ENCODE results near the gene PTTG1. TPM values are rescaled to one million over a fixed set of nuclear protein-coding genes. Genes with fewer than 3 reads are reported as not detected.

The PTTG1 gene
- polyA plus RNA-seq, 1 of the 3 experiments (the other 2 are of a cell fraction), result 279 TPM

GRCh38 chr5:160466889-160467554, 45.4 kb downstream of the PTTG1 start:
- no peaks in the 10 kb centered on the region for H3K9me3 ChIP-seq
- H3K27ac ChIP-seq (ENCODE audit: low read depth in 2 of 2, low read length in 1 of 2), result peak overlapping the region in 1 of 2 experiments; percentile 54; a peak in 2 of 4 replicates
- no peak for DNase-seq
- H3K4me1 ChIP-seq (ENCODE audit: control insufficient read depth in 1 of 2, insufficient read depth in 2 of 2, low read depth in 1 of 2, low read length in 1 of 2), result peaks cover 0 to 21% of the 10 kb centered on the region in 2 experiments; a peak in 3 of 4 replicates
- peak overlapping the region; percentile 43; the same call in 1 of the 2 replicates for H3K4me2 ChIP-seq
- H3F3A ChIP-seq (replicated peaks; ENCODE audit: insufficient read depth), result peaks cover 14% of the 10 kb centered on the region
- no peaks in the 10 kb centered on the region for H4K20me1 ChIP-seq (ENCODE audit: insufficient read depth)
- H3K79me2 ChIP-seq (ENCODE audit: insufficient read depth), result no peaks in the 10 kb centered on the region
- peak overlapping the region; percentile 67 for H2AFZ ChIP-seq (ENCODE audit: low read depth)
- ChIA-PET POLR2A (no interaction called here), CTCF (interaction anchor here (1.0 to 4.3 kb wide), 4 partner anchors 15 to 480 kb away, joined by 3 to 29 read pairs (median 3); no protein-coding TSS in a partner anchor)
- H3K27me3 ChIP-seq (ENCODE audit: insufficient read depth), result no peaks in the 10 kb centered on the region
- no peaks in the 10 kb centered on the region for H3K36me3 ChIP-seq (replicated peaks in 1 of 2; ENCODE audit: control insufficient read depth in 1 of 2, insufficient read depth in 2 of 2, low read length in 1 of 2)
- H3K9ac ChIP-seq, result no peak overlapping the region; the same call in 1 of the 2 replicates
- no peaks in the 10 kb centered on the region for H3K9me2 ChIP-seq
- no peak overlapping the region for H3K4me3 ChIP-seq (ENCODE audit: low read depth in 2 of 2, low read length in 1 of 2)
- no peak for TF ChIP-seq MXI1 (IDR thresholded peaks at IDR 0.05; ENCODE audit: low read depth, low read length)
- TF ChIP-seq, protein P1, sequence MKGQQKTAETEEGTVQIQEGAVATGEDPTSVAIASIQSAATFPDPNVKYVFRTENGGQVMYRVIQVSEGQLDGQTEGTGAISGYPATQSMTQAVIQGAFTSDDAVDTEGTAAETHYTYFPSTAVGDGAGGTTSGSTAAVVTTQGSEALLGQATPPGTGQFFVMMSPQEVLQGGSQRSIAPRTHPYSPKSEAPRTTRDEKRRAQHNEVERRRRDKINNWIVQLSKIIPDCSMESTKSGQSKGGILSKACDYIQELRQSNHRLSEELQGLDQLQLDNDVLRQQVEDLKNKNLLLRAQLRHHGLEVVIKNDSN (IDR thresholded peaks at IDR 0.05; ENCODE audit: borderline replicate concordance, low read depth), result no peak
- no peak for TF ChIP-seq NRF1 (IDR thresholded peaks at IDR 0.05; ENCODE audit: low read depth, low read length)
- TF ChIP-seq CHD2 (IDR thresholded peaks at IDR 0.05; ENCODE audit: low read length, partially characterized antibody), result no peak
- WGBS (ENCODE audit: low lambda C conversion rate), result 74% methylated on average over 8 of the region's 9 CpGs

DNA sequence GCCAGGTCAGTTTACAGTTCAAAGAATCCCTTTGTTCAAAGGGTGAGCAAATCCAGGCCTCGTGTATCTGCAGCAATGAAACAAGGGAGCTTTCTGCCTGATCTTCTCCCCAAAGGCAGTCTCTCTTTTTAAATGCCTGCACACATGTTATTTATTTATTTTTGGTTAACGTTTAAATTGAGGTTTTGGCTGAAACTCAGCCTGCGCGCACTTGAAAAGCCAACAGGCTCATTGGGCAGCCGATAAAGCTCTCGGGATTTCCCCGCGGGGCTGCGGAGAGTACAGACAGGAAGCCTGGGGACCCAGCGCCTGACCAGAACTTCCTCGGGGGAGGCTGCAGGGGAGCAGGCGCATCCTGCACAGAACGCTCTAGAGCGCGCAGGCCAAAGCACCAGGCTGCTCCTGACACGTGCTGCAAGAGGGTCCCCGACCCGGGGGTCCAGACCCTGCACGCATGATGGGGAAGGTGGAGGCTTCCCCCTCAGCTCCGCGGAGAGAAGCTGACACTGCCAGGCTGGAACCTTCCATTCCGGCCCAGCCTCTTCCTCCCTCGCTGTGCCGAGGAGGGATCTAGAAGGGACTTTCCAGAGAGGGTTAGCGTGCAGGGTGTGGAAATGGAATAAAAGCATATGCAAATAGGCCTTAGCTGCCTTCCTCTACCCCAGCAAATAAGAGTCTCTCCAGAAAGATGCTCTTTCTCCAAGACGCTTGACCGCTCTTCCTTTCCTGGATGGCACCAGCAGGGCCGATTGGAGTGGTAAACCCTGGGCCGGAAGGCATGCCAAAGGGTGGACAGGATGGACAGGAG, 46.1 kb downstream of the PTTG1 start:
- no peaks in the 10 kb centered on the region for H3K9me3 ChIP-seq
- H3K4me1 ChIP-seq (ENCODE audit: control insufficient read depth in 1 of 2, insufficient read depth in 2 of 2, low read depth in 1 of 2, low read length in 1 of 2), result peaks cover 0 to 21% of the 10 kb centered on the region in 2 experiments; a peak in 3 of 4 replicates
- POLR2A ChIA-PET, result no interaction called here
- no peaks in the 10 kb centered on the region for H4K20me1 ChIP-seq (ENCODE audit: insufficient read depth)
- peak overlapping the region; percentile 12; the same call in 1 of the 2 replicates for H3K9ac ChIP-seq
- H3K79me2 ChIP-seq (ENCODE audit: insufficient read depth), result no peaks in the 10 kb centered on the region
- H3K4me3 ChIP-seq (ENCODE audit: low read depth in 2 of 2, low read length in 1 of 2), result no peak overlapping the region
- peak overlapping the region; percentile 43; the same call in 1 of the 2 replicates for H3K4me2 ChIP-seq
- H2AFZ ChIP-seq (ENCODE audit: low read depth), result peak overlapping the region; percentile 67
- no peaks in the 10 kb centered on the region for H3K27me3 ChIP-seq (ENCODE audit: insufficient read depth)
- peak overlapping the region in 1 of 2 experiments; percentile 54; a peak in 2 of 4 replicates for H3K27ac ChIP-seq (ENCODE audit: low read depth in 2 of 2, low read length in 1 of 2)
- CTCF ChIA-PET, result interaction anchor here (1.0 to 4.3 kb wide), 3 partner anchors 15 to 481 kb away, joined by 3 to 29 read pairs (median 3); no protein-coding TSS in a partner anchor
- no peaks in the 10 kb centered on the region for H3K9me2 ChIP-seq
- H3K36me3 ChIP-seq (replicated peaks in 1 of 2; ENCODE audit: control insufficient read depth in 1 of 2, insufficient read depth in 2 of 2, low read length in 1 of 2), result no peaks in the 10 kb centered on the region
- 41% methylated on average over 21 of the region's 29 CpGs for WGBS (ENCODE audit: low lambda C conversion rate)
- peaks cover 14% of the 10 kb centered on the region for H3F3A ChIP-seq (replicated peaks; ENCODE audit: insufficient read depth)
- peak; percentile 16 for DNase-seq
- TF ChIP-seq CTCF (IDR thresholded peaks at IDR 0.05) (no peak), ZBTB33 (IDR thresholded peaks at IDR 0.05; ENCODE audit: borderline replicate concordance, low read depth) (no peak), ELF1 (IDR thresholded peaks at IDR 0.05) (no peak), SMC3 (IDR thresholded peaks at IDR 0.05; ENCODE audit: low read depth, low read length) (no peak), GABPA (IDR thresholded peaks at IDR 0.05; ENCODE audit: low read depth) (no peak), JUND (IDR thresholded peaks at IDR 0.05) (peak; percentile 10; the same call in 1 of the 2 replicates), TCF12 (IDR thresholded peaks at IDR 0.05) (peak; percentile 85), TEAD4 (IDR thresholded peaks at IDR 0.05; ENCODE audit: borderline replicate concordance, insufficient read depth) (no peak), RXRA (IDR thresholded peaks at IDR 0.05; ENCODE audit: borderline replicate concordance, low read depth) (no peak), EP300 (IDR thresholded peaks at IDR 0.05; ENCODE audit: borderline replicate concordance in 1 of 2, low read depth in 1 of 2, low read length in 1 of 2) (peak in 1 of 2 experiments; percentile 75; a peak in 2 of 4 replicates), FOSL2 (IDR thresholded peaks at IDR 0.05; ENCODE audit: borderline replicate concordance, low read depth) (no peak), GATA2 (CRISPR knock-in tag; IDR thresholded peaks at IDR 0.05) (no peak), FOXJ3 (CRISPR knock-in tag; IDR thresholded peaks at IDR 0.05) (no peak)
- TF ChIP-seq, protein P2, sequence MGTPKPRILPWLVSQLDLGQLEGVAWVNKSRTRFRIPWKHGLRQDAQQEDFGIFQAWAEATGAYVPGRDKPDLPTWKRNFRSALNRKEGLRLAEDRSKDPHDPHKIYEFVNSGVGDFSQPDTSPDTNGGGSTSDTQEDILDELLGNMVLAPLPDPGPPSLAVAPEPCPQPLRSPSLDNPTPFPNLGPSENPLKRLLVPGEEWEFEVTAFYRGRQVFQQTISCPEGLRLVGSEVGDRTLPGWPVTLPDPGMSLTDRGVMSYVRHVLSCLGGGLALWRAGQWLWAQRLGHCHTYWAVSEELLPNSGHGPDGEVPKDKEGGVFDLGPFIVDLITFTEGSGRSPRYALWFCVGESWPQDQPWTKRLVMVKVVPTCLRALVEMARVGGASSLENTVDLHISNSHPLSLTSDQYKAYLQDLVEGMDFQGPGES (IDR thresholded peaks at IDR 0.05; ENCODE audit: low read depth, low read length), result no peak
- TF ChIP-seq, protein P1 (IDR thresholded peaks at IDR 0.05; ENCODE audit: borderline replicate concordance, low read depth), result no peak

Measured in SK-N-SH (cell line).